Glomerular endothelial cell (primary cell): Measurements from ENCODE around the gene MYO3B. TPM values are rescaled to one million over a fixed set of nuclear protein-coding genes. Genes with fewer than 3 reads are reported as not detected.
"Not testable (repeated sequence)": the region's sequence is repeated elsewhere in the genome, so short reads cannot be mapped to it uniquely, and the experiment has no call there.

ENCODE experiments used
- DNase-seq: peaks from one replicate; pipeline ENCODE4 v3.0.0-alpha.2; 2011; ENCODE audit warnings: low read depth, low spot score; ENCODE audit errors: extremely low read depth
- total RNA-seq: library from RNA; depleted of rRNA; stranded (reverse); fragments of >200 nt; gene quantifications from 2 replicates; pipeline ENCODE4 v1.2.3, GENCODE V29; 2015

Gene MYO3B
- total RNA-seq, 1 donor from 2014 or later, result not detected

DNA sequence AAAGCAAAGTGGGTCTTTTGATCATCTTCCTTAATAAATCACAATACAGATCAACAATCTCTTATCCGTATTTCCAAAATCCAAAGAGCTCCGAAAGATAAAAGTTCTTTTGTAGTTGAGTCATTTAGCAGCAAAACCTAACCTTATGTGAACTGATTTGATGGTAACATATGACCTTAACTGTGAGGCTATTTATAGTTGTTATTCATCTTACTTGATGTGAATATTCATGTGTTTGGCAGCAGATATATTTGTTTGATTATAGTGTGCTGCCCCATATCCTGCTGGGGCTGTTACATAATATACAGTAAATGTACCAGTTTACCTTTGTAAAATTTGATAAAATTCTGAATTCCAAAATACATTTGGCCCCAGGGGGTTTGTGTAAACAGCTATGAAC, 158.5 kb downstream of the MYO3B start:
- no peak for DNase-seq

DNA sequence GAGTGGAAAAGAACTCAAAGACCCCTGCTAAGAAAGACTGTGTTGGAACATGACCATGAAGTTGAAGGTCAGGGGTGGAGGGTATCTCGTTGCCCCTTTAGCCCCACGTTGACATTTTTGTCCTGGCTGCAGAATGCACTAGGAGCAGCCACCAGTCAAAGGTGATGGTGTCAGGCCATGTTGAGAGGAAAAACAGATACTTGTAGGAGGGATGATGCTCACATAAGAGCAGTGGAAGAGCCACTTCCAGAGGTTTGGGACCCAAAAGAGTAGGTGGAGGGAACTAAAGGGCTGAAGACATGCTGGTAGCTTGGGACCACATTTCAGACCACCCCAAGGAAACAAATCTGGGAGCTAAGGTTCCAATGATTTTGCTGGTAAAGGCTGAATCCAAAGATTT, 159.0 kb downstream of the MYO3B start:
- DNase-seq, result no peak

DNA sequence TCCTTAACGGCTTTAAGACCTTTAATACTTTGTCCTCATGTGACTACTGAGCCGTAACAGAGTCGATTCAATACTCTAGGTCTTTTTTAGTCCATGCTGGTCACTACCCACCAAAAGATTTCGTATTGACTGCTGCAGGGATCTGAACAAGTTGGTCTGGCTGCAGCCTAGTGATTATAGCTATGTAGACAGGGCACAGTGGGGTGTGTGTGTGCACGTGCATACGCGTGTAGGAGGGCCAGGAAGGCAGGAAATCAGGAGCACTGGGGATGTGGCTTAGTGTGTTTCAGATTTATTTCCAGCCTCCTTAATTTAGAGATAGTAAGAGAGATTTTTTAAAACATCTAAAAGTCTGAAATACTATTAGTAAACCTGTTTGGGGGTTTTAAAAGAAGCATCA, 161.4 kb downstream of the MYO3B start:
- DNase-seq, result no peak

DNA sequence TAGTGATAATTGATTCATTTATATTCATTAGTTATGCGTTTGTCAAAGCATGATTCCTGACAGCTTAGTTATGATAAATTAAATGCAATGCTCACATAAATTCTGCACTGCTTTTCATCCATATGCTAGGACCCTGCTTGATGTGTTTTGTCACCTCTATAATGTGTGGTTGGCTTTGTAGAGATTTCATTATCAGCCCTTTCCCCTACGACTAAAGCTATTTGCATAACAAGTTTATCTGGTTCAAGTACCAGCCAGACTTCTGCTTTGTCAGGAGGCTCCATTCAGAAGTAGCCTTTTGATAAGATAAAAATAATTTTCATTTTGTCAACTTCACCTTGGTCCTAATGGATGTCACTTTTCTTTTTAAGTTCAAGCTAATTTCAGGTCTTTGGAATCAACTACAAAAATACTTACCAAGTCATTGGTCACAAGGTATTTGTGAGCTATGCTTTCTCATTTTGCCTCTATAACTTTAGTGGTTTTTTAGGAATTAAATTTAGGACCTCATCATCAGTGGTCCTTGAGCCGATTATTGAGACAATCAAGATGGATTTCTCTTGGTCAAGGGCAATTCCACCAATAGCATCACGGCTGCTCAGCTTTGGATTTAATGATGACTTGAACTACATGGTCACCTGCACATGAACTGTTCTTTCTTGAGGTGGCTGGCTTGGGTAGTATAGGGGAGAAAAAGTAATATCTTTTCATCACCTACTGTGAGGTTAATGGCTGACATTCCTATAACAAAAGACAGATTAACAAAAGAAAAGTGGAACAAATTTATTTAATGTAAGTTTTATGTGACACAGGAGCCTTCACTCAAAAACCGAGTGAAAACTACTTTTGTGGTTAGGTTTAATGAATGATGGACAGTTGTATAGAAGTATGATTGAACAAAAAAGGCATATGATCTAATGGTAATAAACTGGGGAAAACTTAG, 162.1 kb downstream of the MYO3B start:
- no peak for DNase-seq

DNA sequence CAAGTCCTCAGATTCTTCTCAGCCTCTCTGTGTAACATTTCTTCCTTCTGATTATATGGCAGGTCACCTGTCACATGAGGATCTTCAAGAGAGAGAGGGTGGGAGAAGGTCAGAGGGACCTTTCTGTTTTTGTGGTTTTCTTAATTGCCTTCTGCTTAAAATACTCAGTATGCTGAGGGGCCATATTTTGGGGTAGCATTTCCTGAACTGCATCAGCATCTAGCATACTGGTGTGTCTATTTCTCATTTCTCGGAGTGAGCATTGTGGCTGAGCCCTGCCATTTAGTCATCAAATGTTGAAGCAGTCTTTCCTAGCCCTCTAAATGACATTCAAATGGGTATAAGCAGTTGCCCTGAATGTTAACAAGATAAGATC, 162.7 kb downstream of the MYO3B start:
- no peak for DNase-seq

DNA sequence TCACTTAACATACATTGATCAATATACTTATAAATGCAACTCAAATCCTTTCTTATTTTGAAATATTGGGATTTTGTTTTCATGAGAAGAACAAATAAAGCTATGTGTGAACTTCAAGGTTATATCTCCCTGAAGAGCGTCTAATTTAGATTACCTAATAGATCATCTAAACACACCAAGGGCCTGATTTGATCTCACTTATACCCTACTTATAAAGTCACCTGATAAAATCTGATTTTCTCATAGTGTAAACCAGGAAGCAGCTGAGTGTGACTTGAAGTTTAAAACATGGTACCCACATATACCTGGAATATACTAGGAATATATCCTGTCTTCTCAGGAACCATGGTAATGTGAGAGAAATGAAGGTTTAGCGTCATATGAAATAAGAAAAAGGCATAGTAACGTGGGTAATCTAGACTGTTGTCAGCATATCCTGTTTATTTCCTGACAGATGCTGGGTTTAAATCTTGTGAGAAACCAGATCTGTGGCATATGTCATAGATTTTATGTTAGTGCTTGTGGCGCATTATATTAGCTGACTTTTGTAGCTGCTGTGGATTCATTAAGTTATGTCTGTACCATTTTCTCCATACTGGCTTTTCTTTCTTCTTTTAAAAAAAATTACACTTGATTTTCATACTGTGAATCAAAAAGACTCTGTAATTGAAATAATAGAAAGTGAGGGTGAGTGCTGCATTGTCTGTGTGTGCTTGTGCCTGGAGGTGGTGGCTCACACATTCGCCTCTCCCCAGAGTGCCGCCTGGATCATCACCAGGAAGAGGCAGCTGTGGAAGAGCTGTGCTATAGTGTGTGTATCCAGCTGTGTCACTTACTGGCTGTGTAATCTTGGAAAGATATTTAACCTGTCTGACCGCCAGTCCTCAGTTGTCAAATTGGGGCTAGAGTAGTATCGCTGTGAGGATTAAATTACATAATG, 164.0 kb downstream of the MYO3B start:
- no peak for DNase-seq

DNA sequence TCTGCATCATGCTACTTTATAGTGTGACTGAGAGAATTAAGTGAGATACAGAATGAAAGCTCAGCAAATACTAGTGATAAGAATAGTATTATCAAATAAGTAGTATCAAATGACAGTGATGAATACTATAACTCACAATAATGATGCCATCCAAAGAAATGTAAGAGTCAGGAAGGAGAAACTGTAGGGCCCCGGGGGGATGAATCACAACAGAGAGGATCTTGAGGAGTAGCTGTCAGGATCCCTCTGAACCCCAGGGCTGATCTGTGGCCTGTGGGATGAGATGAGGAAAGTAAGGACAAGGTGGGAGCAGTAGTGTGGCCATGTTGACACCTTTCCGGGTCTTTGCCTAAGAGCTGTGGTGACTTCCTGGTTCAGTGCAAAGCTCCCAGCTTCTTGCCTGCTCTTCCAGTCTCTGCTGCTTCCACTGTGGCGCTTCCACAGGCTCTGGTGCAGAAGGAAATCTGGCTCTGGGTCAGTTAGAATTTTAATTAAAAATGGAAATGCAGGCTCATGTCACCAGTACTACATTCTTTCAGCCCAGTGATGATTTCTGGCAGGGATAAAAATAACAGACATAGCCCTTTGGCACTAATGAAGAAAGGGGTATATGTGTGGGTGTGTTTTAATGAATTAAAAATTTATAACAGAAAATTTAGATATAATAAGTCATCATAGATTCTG, 166.9 kb downstream of the MYO3B start:
- DNase-seq, result no peak

DNA sequence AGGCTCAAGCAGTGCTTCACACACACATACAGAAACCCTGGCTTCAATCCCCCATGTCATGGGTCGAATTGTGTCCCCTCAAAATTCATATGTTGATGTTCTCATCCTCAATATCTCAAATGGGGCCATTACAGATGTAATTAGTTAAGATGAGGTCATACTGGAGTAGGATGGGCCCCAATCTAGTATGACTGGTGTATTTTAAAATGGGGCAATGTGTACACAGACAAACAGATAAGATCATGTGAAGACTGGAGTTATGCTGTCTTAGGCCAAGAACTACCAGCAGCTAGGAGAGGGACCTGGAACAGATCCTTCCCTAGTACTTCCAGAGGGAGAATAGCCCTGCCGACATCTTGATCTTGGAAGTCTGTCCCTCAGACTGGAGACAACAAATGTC, 167.7 kb downstream of the MYO3B start:
- no peak for DNase-seq

DNA sequence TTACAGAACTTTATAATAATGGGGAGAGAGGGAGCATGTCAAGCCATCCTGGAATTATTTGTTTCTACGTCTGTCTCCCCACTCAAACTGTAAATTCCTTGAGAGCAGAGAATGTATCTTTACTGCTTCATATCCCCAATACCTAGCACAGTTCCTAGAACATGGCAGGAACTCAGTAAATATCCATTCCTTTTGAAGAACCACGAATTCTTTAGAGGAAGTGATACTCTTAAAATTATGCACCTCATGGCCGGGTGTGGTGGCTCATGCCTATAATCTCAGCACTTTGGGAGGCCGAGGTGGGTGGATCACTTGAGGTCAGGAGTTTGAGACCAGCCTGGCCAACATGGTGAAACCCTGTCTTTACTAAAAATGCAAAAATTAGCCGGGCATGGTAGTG, 171.3 kb downstream of the MYO3B start:
- DNase-seq, result not testable (repeated sequence)

DNA sequence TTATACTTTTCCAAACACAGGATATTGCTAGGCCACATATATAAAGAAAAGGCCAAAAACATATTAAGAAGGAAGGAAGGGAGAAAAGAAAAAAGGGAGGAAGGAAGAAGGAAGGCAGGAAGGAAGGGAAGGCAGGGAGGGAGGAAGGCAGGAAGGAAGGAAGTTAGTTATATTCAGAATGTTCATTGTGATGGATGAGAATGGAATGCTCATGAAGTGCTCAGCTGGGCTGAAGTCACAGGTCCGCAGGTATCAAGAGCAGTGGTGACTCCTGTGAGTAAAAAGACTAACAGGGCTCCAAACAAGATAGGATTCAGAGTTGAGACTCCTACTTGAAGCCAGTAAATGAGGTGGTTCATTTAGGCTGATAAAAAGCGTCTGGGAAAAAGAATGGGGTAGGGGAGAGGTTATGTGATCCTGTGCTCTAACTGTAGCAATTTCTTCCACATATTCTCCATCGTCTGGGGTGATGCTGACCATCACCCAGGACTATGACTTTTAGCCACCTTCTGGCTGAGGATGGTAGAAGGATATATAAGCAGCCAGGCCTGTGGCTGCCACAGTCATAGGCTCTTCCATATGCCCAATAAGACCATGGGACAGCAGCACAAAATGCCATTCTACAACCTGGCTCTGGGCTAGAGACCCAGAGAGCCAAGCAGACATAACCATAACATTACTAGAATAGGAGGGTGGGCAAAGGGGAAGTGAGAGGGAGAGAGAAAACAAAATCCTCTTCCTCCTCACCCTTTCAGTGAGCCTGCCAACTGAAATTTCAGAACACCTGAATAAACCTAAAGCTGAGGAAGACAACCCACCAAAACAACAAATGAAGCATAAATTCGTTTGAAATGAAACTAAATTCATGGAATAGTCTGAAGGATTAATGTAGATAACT, 173.2 kb downstream of the MYO3B start:
- DNase-seq, result no peak

DNA sequence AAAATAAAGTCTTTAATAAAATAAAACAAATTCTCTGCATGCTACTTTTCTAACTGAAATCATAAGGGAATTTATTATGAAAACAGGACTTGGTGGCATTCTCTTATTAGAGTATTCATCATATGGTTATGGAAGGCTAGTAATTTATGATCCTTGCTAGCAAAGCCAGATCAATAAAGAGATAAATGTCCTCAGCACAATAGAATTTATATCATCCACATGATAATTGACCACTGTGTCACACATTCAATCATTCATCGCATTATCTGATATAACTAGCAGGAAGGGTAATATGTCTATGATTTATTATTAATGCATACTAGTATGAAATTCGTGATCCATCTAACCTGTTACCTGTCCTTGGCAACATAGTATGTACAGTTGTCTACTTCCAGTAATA, 175.8 kb downstream of the MYO3B start:
- DNase-seq, result no peak

DNA sequence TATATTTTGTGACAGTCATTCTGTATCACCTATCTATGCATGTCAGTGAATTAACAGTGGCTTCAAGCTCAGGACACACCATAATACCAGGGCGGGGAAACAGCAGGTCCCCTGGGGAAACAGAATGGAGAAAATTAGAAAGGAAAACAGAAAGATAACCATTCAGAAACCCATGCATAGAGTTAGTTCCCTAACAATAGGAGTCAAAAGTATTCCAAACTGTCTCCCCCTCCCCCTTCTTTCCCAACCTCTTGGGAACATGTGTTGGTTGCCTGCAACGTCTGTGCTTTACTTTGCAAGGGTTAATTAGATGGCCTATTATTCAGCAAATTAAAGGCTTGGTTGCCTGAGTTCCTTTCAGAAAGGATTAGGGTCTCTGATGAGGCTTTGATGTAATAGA, 176.4 kb downstream of the MYO3B start:
- no peak for DNase-seq

DNA sequence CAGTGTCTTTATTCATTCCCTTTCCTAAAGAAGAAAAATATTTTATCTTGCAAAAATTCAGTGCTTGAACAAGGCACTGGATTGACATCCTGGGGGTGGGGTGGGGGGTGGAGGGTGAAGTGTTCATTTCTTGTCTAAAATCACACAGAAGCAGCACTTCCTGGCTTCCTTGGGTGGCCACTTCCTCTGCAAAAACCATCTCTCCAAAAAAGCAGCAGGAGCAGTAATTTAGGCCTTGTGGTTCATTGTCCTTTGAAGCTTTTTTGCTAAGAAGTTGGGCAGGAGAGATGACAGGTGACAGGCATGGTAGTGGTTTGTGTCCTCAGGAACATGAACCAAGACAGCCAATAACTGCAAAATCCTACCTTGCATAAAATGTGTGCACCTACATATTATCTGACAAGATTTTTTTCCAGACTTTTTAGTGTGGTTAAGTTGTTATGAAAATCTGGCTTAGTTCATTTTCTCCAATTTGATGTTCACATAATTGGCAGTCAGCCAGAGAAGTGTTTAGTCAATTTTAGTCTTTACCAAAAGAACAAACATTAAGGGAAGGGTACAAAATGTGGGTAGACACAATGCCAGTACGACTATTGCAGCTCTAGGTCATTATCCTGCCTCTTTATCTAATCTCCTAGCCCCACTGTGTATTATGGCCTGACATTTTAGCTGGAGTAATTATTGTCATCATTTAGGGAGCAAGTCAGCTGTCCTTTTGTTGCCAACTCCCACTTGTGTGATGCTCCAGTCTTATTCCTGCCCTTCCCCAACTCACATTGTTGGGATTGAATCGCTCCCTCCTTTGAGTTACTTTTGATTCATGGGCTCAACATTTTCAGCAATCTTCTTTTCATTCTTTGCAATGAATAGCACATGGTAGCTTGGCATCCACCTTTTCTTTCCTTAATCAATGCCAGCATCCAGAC, 177.2 kb downstream of the MYO3B start:
- no peak for DNase-seq

DNA sequence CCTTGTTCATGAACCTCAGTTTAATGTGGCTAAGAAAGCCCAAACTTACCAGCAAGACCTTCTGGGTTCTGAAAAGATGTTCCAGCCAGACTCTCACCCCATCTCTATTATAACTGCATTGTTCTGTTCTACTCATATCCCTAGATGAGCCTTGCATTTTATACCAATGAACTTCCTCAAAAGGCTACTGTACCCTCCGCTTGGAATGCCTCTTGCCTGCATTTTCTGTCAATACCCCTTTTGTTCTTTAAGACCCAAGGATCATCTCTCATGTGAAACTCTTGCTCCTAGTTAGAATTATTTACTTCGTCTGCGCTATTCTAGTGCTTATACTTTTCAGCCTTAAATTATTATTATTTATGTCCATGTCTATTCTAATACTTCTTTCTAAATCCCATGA, 181.5 kb downstream of the MYO3B start:
- no peak for DNase-seq

DNA sequence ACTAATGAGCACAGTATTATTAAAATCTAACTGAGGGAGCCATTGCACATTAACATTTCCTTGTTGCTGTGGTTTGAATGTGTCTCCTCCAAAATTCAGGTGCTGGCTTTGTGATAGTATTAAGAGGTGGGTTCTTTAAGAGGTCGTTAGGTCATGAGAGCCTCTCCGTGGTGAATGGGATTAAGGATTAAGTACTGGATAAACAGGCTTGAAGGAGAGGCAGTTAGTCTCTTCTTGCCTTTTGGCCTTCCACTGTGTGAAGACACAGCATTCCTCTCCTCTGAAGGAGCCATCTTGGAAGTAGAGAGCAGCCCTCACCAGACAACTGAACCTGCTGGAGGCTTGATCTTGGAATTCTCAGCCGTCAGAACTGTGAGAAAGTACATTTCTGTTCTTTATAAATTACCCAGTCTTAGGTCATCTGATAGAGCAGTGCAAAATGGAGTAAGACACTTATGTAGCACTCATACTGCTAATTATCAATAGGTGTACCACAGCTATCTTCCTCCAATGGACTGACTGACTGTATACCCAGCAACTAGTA, 182.7 kb downstream of the MYO3B start:
- DNase-seq, result no peak

DNA sequence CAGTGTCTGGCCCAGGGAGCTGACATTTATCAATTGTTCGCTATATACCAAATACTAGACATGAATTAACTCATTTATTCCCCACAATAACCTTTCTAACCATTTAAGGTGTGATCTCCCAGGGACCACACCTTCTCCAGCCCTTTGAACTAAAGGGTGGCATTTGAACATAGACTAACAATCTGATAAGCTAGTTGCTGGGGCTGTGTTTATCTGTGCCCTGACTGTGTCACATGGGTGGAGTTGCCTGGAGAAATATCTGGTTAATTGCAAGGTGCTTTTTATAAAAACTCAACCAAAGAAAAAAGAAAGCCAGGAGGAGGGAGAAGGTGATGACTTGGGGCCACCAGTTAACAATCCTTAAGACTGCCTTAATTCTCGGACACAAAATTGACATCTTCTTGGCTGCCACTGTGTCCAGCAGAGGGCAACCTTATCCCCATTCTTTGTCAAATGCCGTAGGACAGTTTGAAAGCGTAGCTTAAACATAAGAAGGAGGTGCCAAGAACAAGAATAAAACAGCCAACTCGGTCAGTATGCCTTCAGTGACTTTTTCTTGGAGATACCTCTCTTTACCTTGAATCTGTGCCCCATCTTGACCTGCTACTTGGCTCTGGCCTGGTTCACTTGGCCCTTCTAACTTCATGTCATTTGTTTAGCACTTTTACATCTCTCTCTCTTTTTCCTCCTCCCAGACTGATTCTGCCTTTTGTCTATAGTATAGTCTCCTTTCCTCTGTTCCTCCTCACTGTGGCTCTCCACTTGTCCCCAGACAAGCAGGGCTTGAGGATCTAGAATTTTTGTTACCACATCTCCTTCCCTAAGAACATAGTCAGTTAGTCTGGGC, 183.4 kb downstream of the MYO3B start:
- peak; percentile 27 for DNase-seq

DNA sequence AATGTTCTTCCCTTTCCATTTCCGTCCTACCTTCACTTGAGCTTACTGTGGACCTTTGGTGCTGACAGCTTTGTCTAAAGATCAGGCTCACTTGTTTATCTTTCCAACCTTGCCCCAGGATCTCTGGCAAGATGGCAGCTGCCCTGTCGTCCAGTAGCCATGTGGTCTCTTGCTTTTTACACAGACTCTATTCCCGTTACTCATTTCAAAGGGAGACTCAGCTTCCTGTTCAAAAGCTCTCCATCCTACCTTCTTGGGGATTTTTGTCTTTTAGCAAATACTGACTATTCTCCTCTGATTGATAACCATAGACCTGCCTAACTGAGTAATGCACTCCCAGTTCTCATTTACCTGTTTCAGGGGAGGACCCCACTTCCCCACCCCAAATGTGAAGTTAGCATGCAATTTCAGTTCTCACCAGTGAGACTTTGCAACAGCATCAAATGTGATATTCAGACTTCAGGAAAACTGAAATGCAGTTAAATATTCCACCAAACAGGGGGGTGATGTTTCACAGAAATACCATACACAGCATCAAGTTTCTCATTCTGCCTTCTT, 184.4 kb downstream of the MYO3B start:
- DNase-seq, result no peak
